Airway epithelial cell (primary cell): ENCODE results near the gene DNLZ. TPM values are rescaled to one million over a fixed set of nuclear protein-coding genes. Genes with fewer than 3 reads are reported as not detected.

ENCODE experiments used
- total RNA-seq: library from RNA; depleted of rRNA; stranded (reverse); fragments of >200 nt; gene quantifications from 2 replicates; pipeline ENCODE4 v1.2.3, GENCODE V29; 2015

DNLZ gene
- 47.7 and 54.0 TPM in 2 replicates for total RNA-seq

GRCh38 chr9:136363106-136363948 is at the start of gene DNLZ:
Gene DNLZ, minus strand, starts transcription at chr9:136363744. Its CDS starts 30 bp downstream, at chr9:136363714.

DNA sequence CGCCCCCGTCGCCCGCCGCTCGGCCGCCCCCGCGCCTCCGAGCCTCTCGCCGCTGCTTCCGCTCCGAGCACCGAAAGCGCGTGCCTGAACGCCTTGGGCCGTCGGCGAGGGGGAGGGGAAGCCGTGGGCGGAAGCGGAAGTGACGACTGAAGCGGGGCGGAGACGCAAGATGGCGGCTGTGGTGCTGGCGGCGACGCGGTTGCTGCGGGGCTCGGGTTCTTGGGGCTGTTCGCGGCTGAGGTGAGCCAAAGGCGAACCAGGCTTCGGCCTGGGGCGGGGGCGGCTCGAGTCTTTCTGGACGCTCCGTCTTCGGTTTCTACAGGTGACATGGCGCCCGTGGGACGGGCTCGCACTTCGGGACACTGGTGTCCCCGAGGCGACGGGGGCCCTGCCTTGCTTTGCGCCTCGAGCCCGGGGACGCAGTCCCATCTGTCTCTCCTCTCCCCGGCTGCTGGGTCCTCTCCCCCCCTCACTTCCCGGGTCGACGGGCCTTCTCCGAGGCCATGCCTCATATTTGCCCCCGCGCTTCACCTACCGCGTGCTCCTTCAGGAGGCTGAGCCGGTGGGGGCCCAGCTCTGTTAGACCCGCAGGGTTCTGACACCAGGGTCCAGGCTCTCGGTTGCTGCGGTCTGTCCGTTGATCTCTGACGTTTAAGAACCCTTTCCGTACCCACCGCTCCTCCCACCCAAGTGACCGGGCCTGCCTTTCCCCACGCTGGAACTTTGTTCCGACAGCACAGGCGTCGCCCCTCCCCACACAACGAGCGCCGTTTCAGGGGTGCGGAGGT is 47.1 kb upstream of the DNLZ start, which contains the start of the genes ENTR1 and PMPCA:
TSS of gene ENTR1 (minus strand) at position 115 of the 788 bp plus-strand sequence. CDS start 217 bp downstream, outside the sequence.
TSS of gene PMPCA (plus strand) at position 159 of the 788 bp plus-strand sequence. CDS start at position 170, 11 bp downstream.

DNA sequence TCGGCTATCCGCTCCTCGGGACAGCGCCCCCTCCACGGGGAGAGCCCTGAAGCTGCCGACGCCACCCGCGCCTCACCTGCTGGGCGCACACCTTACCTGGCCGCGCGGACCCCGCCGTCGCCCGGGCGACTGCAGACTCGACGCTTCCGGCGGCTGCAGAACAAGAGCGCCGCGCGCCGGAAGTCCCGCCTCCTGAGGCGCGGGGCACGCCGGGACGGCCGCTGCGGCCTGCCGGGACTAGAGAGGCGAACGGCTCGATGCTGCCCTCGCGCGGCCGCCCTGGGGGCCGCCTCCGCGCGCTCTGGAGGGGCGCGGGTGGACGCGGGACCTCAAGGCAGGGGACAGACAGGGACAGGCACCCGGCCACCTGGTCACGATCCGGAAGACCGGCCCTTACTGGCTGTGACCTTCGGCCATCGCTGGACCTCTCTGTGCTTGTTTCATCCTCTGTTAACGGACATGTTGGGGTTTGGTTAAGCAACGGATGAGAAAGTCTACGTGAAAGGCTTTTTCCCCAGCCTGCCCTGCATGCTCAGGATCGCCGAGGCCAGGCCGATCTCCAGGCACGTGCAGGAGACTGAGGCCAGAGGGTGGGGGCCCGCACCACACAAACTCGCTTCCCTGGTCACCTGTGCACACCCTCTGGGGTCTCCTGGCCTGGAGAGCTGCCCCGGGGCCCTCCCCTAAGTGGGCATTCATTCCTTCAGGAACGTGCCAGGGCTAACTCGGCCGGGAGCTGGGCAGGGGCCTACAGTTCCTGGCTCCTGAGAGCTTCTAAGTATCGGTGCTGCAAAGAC is 36.7 kb upstream of the DNLZ start, which contains the start of gene SNAPC4:
TSS of gene SNAPC4 (minus strand) at position 133 of the 797 bp plus-strand sequence. CDS start 1,742 bp downstream, outside the sequence.

DNA sequence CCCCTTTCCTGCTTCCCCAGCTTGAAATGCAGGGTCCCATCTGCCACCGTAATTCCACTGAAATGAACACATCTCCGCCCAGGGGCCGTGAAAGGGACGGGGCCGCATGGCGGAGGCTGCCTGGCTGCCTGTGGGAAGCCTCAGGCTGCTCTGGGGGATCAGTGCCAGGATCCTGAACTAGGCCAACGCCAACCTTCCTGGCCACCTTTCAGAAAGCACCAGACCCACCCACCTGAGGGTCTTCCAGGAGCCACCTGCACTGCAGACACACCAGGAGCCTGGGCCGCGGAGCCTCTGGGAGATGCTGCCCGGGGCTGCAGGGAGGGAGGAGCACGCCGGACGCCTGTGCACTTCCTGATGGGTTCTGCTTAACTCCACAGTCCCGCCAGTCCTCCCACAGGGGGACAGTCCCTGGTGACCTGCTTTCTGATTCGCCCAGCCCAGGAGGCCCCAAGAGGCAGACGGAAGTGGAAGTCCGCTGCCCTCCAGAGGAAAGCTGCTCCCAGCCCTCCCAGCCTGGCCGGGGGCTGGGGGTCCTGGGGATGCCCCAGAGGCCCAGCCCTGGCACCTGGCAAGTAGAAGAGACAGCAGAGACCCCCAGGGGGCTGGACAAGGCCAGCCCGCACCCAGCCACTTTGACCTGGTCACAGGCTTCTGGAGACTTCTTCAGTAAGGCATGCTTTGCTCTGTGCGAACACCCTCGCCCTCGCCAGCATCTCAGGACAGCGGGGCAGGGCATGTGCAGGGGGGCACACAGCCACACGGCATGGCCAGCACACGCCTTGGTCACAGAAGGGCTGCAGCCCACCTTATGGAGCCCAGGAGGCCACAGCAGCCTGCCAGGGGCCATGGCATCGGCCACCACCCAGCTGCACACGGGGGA is 10.0 kb upstream of the DNLZ start, which contains the start of gene CARD9:
TSS of gene CARD9 (minus strand) at position 370 of the 883 bp plus-strand sequence. CDS start 1,591 bp downstream, outside the sequence.

GRCh38 chr9:136327304-136327974 is 36.1 kb downstream of the DNLZ start, which contains the start of gene GPSM1:
Gene GPSM1, plus strand, starts transcription at chr9:136327539. Its CDS starts 157 bp downstream, at chr9:136327696.

Other genes with a start within 250 kb of the DNLZ start
- gene TMEM250, start 244.9 kb downstream of the DNLZ start, total RNA-seq = 58.1 and 58.7 TPM in 2 replicates
- gene LHX3, start 158.6 kb downstream of the DNLZ start, total RNA-seq = not detected in 2 replicates
- 8.5 and 14.7 TPM in 2 replicates for gene QSOX2, start 117.9 kb downstream of the DNLZ start, total RNA-seq
- under 0.01 and 0.14 TPM in 2 replicates for gene CCDC187, start 59.6 kb downstream of the DNLZ start, total RNA-seq
- gene GPSM1, start 36.2 kb downstream of the DNLZ start, total RNA-seq = 10.3 and 13.2 TPM in 2 replicates
- under 0.01 and 0.21 TPM in 2 replicates for gene CARD9, start 9.9 kb upstream of the DNLZ start, total RNA-seq
- gene SNAPC4, start 36.4 kb upstream of the DNLZ start, total RNA-seq = 8.7 and 10.5 TPM in 2 replicates
- 45.6 and 48.5 TPM in 2 replicates for gene ENTR1, start 46.9 kb upstream of the DNLZ start, total RNA-seq
- gene PMPCA, start 46.9 kb upstream of the DNLZ start, total RNA-seq = 60.2 and 65.5 TPM in 2 replicates
- 8.6 and 12.1 TPM in 2 replicates for gene INPP5E, start 76.1 kb upstream of the DNLZ start, total RNA-seq
- 45.4 and 58.0 TPM in 2 replicates for gene SEC16A, start 119.3 kb upstream of the DNLZ start, total RNA-seq
- gene NOTCH1, start 182.3 kb upstream of the DNLZ start, total RNA-seq = 96.6 and 124 TPM in 2 replicates